ENCODE results near the gene HDLBP.

- no peak for TF ChIP-seq CTCF (IDR thresholded peaks at IDR 0.05; ENCODE audit: insufficient read depth, low read length, poor library complexity, severe bottlenecking)
- TF ChIP-seq EZH2phosphoT487 (conservative IDR thresholded peaks at IDR 0.05; ENCODE audit: low read length), result no peak
Observed at GRCh38 chr2:241363426-241363825, 48.0 kb upstream of the HDLBP start.

Data from SU-DHL-6 (cell line).